Trophoblast cell (in vitro differentiated cells and primary cell): Measurements from ENCODE around the gene RCOR1.
A peak's percentile ranks its signal among the peaks of the same experiment; 100 is the strongest.
"Not testable (repeated sequence)": the region's sequence is repeated elsewhere in the genome, so short reads cannot be mapped to it uniquely, and the experiment has no call there.

Experiments
- DNase-seq, 2 donors: peaks; one replicate each; pipeline ENCODE4 v3.0.0-alpha.2; 2016
- H2AFZ ChIP-seq: 2 replicates; pipeline ENCODE4 v1.6.1; 2013; ENCODE audit warnings: low read length, moderate library complexity, mild to moderate bottlenecking; ENCODE audit not compliant: insufficient read depth, poor library complexity
- H2AK5ac ChIP-seq: 2 replicates; pipeline ENCODE4 v1.6.1; 2013; ENCODE audit warnings: mild to moderate bottlenecking, low read length
- H2BK120ac ChIP-seq: 2 replicates; pipeline ENCODE4 v1.6.1; 2013; ENCODE audit warnings: low read length, mild to moderate bottlenecking, moderate library complexity; ENCODE audit not compliant: insufficient read depth, poor library complexity
- H2BK12ac ChIP-seq: 2 replicates; pipeline ENCODE4 v1.6.1; 2013; ENCODE audit warnings: mild to moderate bottlenecking, low read length, moderate library complexity
- H2BK5ac ChIP-seq: 2 replicates; pipeline ENCODE4 v1.6.1; 2013; ENCODE audit warnings: low read length, low read depth, moderate library complexity, mild to moderate bottlenecking; ENCODE audit not compliant: poor library complexity
- H3K14ac ChIP-seq: 2 replicates; pipeline ENCODE4 v1.6.1; 2013; ENCODE audit warnings: mild to moderate bottlenecking, low read length
- H3K18ac ChIP-seq: 2 replicates; pipeline ENCODE4 v1.6.1; 2013; ENCODE audit warnings: mild to moderate bottlenecking, low read length
- H3K23ac ChIP-seq: 2 replicates; pipeline ENCODE4 v1.6.1; 2013; ENCODE audit warnings: low read length
- H3K27ac ChIP-seq: 2 replicates; pipeline ENCODE4 v1.5.1; 2013; ENCODE audit warnings: low read depth, mild to moderate bottlenecking, inconsistent platforms, low read length, moderate library complexity
- H3K27me3 ChIP-seq: 2 replicates; pipeline ENCODE4 v1.6.1; 2013; ENCODE audit warnings: inconsistent platforms, mild to moderate bottlenecking, low read length, moderate library complexity; ENCODE audit not compliant: insufficient read depth
- H3K36me3 ChIP-seq, 2 experiments: 1 replicate in 1 of 2; 2 replicates in 1 of 2; pipeline ENCODE4 v1.6.1; 2013; ENCODE audit warnings: low read length in 2 of 2, mild to moderate bottlenecking in 2 of 2, moderate library complexity in 1 of 2; ENCODE audit not compliant: insufficient read depth in 2 of 2, control insufficient read depth in 1 of 2
- H3K4ac ChIP-seq: 2 replicates; pipeline ENCODE4 v1.6.1; 2013; ENCODE audit warnings: low read depth, mild to moderate bottlenecking, low read length, moderate library complexity
- H3K4me1 ChIP-seq, 2 experiments: 1 replicate in 1 of 2; 2 replicates in 1 of 2; pipeline ENCODE4 v1.6.1; 2013; ENCODE audit warnings: low read length in 2 of 2, mild to moderate bottlenecking in 2 of 2, moderate library complexity in 1 of 2; ENCODE audit not compliant: insufficient read depth in 2 of 2, control insufficient read depth in 1 of 2
- H3K4me2 ChIP-seq: 2 replicates; pipeline ENCODE4 v1.6.1; 2013; ENCODE audit warnings: inconsistent platforms, mild to moderate bottlenecking, low read length, moderate library complexity
- H3K4me3 ChIP-seq: 2 replicates; pipeline ENCODE4 v1.5.1; 2013; ENCODE audit warnings: mild to moderate bottlenecking, low read depth, low read length, inconsistent platforms
- H3K79me1 ChIP-seq: one replicate; pipeline ENCODE4 v1.6.1; 2013; ENCODE audit warnings: low read length
- H3K79me2 ChIP-seq: 2 replicates; pipeline ENCODE4 v1.6.1; 2013; ENCODE audit warnings: low read length, mild to moderate bottlenecking; ENCODE audit not compliant: control insufficient read depth, insufficient read depth, poor library complexity
- H3K9ac ChIP-seq: 2 replicates; pipeline ENCODE4 v1.6.1; 2013; ENCODE audit warnings: mild to moderate bottlenecking, low read length
- H3K9me3 ChIP-seq: 2 replicates; pipeline ENCODE4 v1.6.1; 2013; ENCODE audit warnings: low read depth, mild to moderate bottlenecking, control low read depth, inconsistent platforms, low read length; ENCODE audit not compliant: insufficient read depth
- H4K12ac ChIP-seq: 2 replicates; pipeline ENCODE4 v1.6.1; 2013; ENCODE audit warnings: low read depth, mild to moderate bottlenecking, low read length, moderate library complexity
- H4K8ac ChIP-seq: 2 replicates; pipeline ENCODE4 v1.6.1; 2013; ENCODE audit warnings: low read depth, mild to moderate bottlenecking, low read length, moderate library complexity
- H4K91ac ChIP-seq: one replicate; pipeline ENCODE4 v1.6.1; 2013; ENCODE audit warnings: low read depth, mild to moderate bottlenecking, low read length, moderate library complexity
- WGBS: extraction: QIAGEN DNeasy Blood & Tissue Kit; methylation state at CpG from one replicate; pipeline ENCODE4 v1.1.7; 2013; ENCODE audit warnings: missing lambda C conversion rate; ENCODE audit not compliant: insufficient read length, insufficient coverage; ENCODE audit errors: extremely low coverage; 5-methylcytosine and 5-hydroxymethylcytosine counted together

RCOR1 gene

GRCh38 chr14:102545461-102546265 lies 46.8 kb upstream of the RCOR1 start:
- Histone ChIP-seq H3K79me2 (peaks cover 8% of the 10 kb centered on the region), H3K9ac (no peak overlapping the region), H3K14ac (peak overlapping the region; percentile 72), H3K4me2 (peak overlapping the region; percentile 54), H3K4ac (peak overlapping the region; percentile 9), H4K91ac (peak overlapping the region; percentile 96), H3K4me1 (peaks cover 24 to 27% of the 10 kb centered on the region in 2 experiments), H3K18ac (peak overlapping the region; percentile 52), H3K23ac (no peak overlapping the region), H2AK5ac (no peak overlapping the region), H2AFZ (peak overlapping the region; percentile 31), H3K27ac (peak overlapping the region; percentile 57), H2BK120ac (peak overlapping the region; percentile 79), H4K8ac (peak overlapping the region; percentile 7), H3K36me3 (no peaks in the 10 kb centered on the region), H2BK5ac (peak overlapping the region; percentile 28), H3K27me3 (no peaks in the 10 kb centered on the region), H2BK12ac (peak overlapping the region; percentile 43), H4K12ac (peak overlapping the region; percentile 19), H3K9me3 (peaks cover 1% of the 10 kb centered on the region), H3K4me3 (no peak overlapping the region), H3K79me1 (peaks cover 21% of the 10 kb centered on the region)
- DNase-seq = peak; percentile 44 to 62
- no CpG with 5 or more reads among the region's 29 CpGs for WGBS

- no peak for DNase-seq
- Histone ChIP-seq H4K8ac (no peak overlapping the region), H3K23ac (no peak overlapping the region), H3K4me2 (no peak overlapping the region), H4K12ac (no peak overlapping the region), H3K18ac (no peak overlapping the region), H3K27ac (no peak overlapping the region), H4K91ac (no peak overlapping the region), H3K36me3 (no peaks in the 10 kb centered on the region), H2BK120ac (no peak overlapping the region), H3K4me3 (no peak overlapping the region), H3K14ac (no peak overlapping the region), H2BK5ac (no peak overlapping the region), H3K79me2 (peaks cover 8% of the 10 kb centered on the region), H3K9me3 (no peaks in the 10 kb centered on the region), H3K79me1 (peaks cover 28% of the 10 kb centered on the region), H3K9ac (no peak overlapping the region), H3K4ac (no peak overlapping the region), H2AK5ac (no peak overlapping the region), H3K27me3 (no peaks in the 10 kb centered on the region), H2BK12ac (no peak overlapping the region), H2AFZ (no peak overlapping the region), H3K4me1 (peaks cover 26 to 33% of the 10 kb centered on the region in 2 experiments)
- WGBS = no CpG with 5 or more reads among the region's 3 CpGs
These were observed 43.7 kb upstream of the RCOR1 start for GRCh38 chr14:102548616-102549240.

GRCh38 chr14:102550927-102551401 lies 41.5 kb upstream of the RCOR1 start:
- not testable (repeated sequence) for H2AK5ac ChIP-seq, H3K36me3 ChIP-seq, H2AFZ ChIP-seq, H2BK12ac ChIP-seq, H3K9ac ChIP-seq, H3K4me3 ChIP-seq, H3K23ac ChIP-seq, H3K79me2 ChIP-seq, H3K9me3 ChIP-seq, H3K27me3 ChIP-seq, H4K12ac ChIP-seq, H2BK5ac ChIP-seq, H3K4ac ChIP-seq, H2BK120ac ChIP-seq, H3K4me2 ChIP-seq, H3K27ac ChIP-seq, H3K18ac ChIP-seq, H3K14ac ChIP-seq, H4K8ac ChIP-seq
- no CpG with 5 or more reads among the region's 3 CpGs for WGBS
- H3K79me1 ChIP-seq = peaks cover 18% of the 10 kb centered on the region
- DNase-seq = peak in 1 of 2 donors; percentile 50
- H4K91ac ChIP-seq = peak overlapping the region; percentile 2
- peaks cover 11 to 18% of the 10 kb centered on the region in 2 experiments for H3K4me1 ChIP-seq

GRCh38 chr14:102551995-102552705 lies 40.3 kb upstream of the RCOR1 start:
- Histone ChIP-seq H3K79me2 (peaks cover 3% of the 10 kb centered on the region), H2BK120ac (no peak overlapping the region), H4K8ac (peak overlapping the region; percentile 36), H2BK12ac (peak overlapping the region; percentile 5), H3K4me2 (no peak overlapping the region), H3K27ac (no peak overlapping the region), H3K23ac (no peak overlapping the region), H3K27me3 (no peaks in the 10 kb centered on the region), H3K79me1 (peaks cover 18% of the 10 kb centered on the region), H2AK5ac (peak overlapping the region; percentile 35), H3K18ac (peak overlapping the region; percentile 33), H2AFZ (no peak overlapping the region), H3K4ac (peak overlapping the region; percentile 41), H4K12ac (peak overlapping the region; percentile 6), H3K4me3 (no peak overlapping the region), H3K9ac (no peak overlapping the region), H2BK5ac (no peak overlapping the region), H3K4me1 (peaks cover 15 to 20% of the 10 kb centered on the region in 2 experiments), H4K91ac (peak overlapping the region; percentile 75), H3K36me3 (no peaks in the 10 kb centered on the region), H3K9me3 (no peaks in the 10 kb centered on the region), H3K14ac (peak overlapping the region; percentile 49)
- DNase-seq = peak in 1 of 2 donors; percentile 53
- WGBS = no CpG with 5 or more reads among the region's 14 CpGs
